Neuronal stem cell (in vitro differentiated cells): ENCODE measurements around the gene MARS1.

ENCODE experiments used
- DNase-seq: peaks from one replicate; pipeline ENCODE4 v3.0.0-alpha.2; 2013; ENCODE audit warnings: low spot score
- H2AFZ ChIP-seq: one replicate; pipeline ENCODE4 v1.6.1; 2013; ENCODE audit warnings: mild to moderate bottlenecking, low read length, inconsistent platforms
- H2AK5ac ChIP-seq: 2 replicates; pipeline ENCODE4 v1.6.1; 2013; ENCODE audit warnings: low read depth, mild to moderate bottlenecking, inconsistent platforms, low read length, moderate library complexity, mixed read lengths
- H2BK120ac ChIP-seq: 2 replicates; pipeline ENCODE4 v1.6.1; 2013; ENCODE audit warnings: low read depth, mild to moderate bottlenecking, inconsistent platforms, low read length, moderate library complexity, mixed read lengths
- H2BK12ac ChIP-seq: one replicate; pipeline ENCODE4 v1.6.1; 2013; ENCODE audit warnings: low read length, inconsistent platforms
- H2BK15ac ChIP-seq: 2 replicates; pipeline ENCODE4 v1.6.1; 2013; ENCODE audit warnings: mild to moderate bottlenecking, low read length, inconsistent platforms, mixed read lengths
- H2BK5ac ChIP-seq: one replicate; pipeline ENCODE4 v1.6.1; 2013; ENCODE audit warnings: inconsistent platforms, mild to moderate bottlenecking, low read length, moderate library complexity
- H3K14ac ChIP-seq: one replicate; pipeline ENCODE4 v1.6.1; 2013; ENCODE audit warnings: low read length, inconsistent platforms
- H3K18ac ChIP-seq: 2 replicates; pipeline ENCODE4 v1.6.1; 2013; ENCODE audit warnings: low read length, inconsistent platforms
- H3K23ac ChIP-seq: 2 replicates; pipeline ENCODE4 v1.6.1; 2013; ENCODE audit warnings: low read depth, mild to moderate bottlenecking, mixed read lengths, low read length, inconsistent platforms; ENCODE audit not compliant: poor library complexity
- H3K27ac ChIP-seq: replicated peaks from 3 replicates; pipeline ENCODE4 v1.5.1; 2013; ENCODE audit warnings: low read length, inconsistent platforms
- H3K27me3 ChIP-seq, 3 experiments: 2 replicates each; pipeline ENCODE4 v1.6.1; 2013; ENCODE audit warnings: low read length in 3 of 3, mild to moderate bottlenecking in 2 of 3, inconsistent platforms in 1 of 3, low read depth in 1 of 3, mixed read lengths in 1 of 3, moderate library complexity in 1 of 3; ENCODE audit not compliant: control insufficient read depth in 3 of 3, insufficient read depth in 3 of 3
- H3K36me3 ChIP-seq, 2 donors: replicated peaks in 1 of 2; 2 replicates each; pipeline ENCODE4 v1.6.1; 2013; ENCODE audit warnings: low read length in 2 of 2; ENCODE audit not compliant: control insufficient read depth in 2 of 2, insufficient read depth in 2 of 2
- H3K4ac ChIP-seq: 2 replicates; pipeline ENCODE4 v1.6.1; 2013; ENCODE audit warnings: inconsistent platforms, mild to moderate bottlenecking, low read length, moderate library complexity
- H3K4me1 ChIP-seq, 2 donors: 1 replicate in 1 of 2; 2 replicates in 1 of 2; pipeline ENCODE4 v1.6.1; 2013; ENCODE audit warnings: low read length in 2 of 2, low read depth in 1 of 2; ENCODE audit not compliant: control insufficient read depth in 2 of 2, insufficient read depth in 1 of 2
- H3K4me2 ChIP-seq: one replicate; pipeline ENCODE4 v1.6.1; 2013; ENCODE audit warnings: mild to moderate bottlenecking, low read length, inconsistent platforms; ENCODE audit not compliant: insufficient read depth, poor library complexity, severe bottlenecking
- H3K4me3 ChIP-seq, 2 donors: 2 replicates each; pipeline ENCODE4 v1.5.1; 2013; ENCODE audit warnings: low read length in 2 of 2, mild to moderate bottlenecking in 2 of 2, inconsistent platforms in 1 of 2, moderate library complexity in 1 of 2
- H3K79me1 ChIP-seq: one replicate; pipeline ENCODE4 v1.6.1; 2013; ENCODE audit warnings: low read depth, mild to moderate bottlenecking, inconsistent platforms, low read length, moderate library complexity
- H3K9ac ChIP-seq: one replicate; pipeline ENCODE4 v1.6.1; 2013; ENCODE audit warnings: mild to moderate bottlenecking, low read depth, low read length, inconsistent platforms; ENCODE audit not compliant: poor library complexity
- H3K9me3 ChIP-seq, 2 donors: replicated peaks in 1 of 2; 2 replicates each; pipeline versions ENCODE3 to v1.6.1; 2013; ENCODE audit warnings: low read length in 2 of 2, mild to moderate bottlenecking in 2 of 2, inconsistent platforms in 1 of 2, low read depth in 1 of 2, mixed read lengths in 1 of 2, moderate library complexity in 1 of 2; ENCODE audit not compliant: control insufficient read depth in 2 of 2, insufficient read depth in 1 of 2
- H4K8ac ChIP-seq: one replicate; pipeline ENCODE4 v1.6.1; 2013; ENCODE audit warnings: low read depth, mild to moderate bottlenecking, inconsistent platforms, low read length, moderate library complexity
- H4K91ac ChIP-seq: one replicate; pipeline ENCODE4 v1.6.1; 2013; ENCODE audit warnings: low read length, low read depth, mild to moderate bottlenecking, inconsistent platforms; ENCODE audit not compliant: poor library complexity
- WGBS, 2 donors: extraction: QIAGEN DNeasy Blood & Tissue Kit; methylation state at CpG; one replicate each; pipeline ENCODE4 v1.1.7; 2013; ENCODE audit warnings: missing lambda C conversion rate in 2 of 2, mixed read lengths in 1 of 2; ENCODE audit not compliant: insufficient read length in 2 of 2, insufficient replicate concordance in 1 of 2; ENCODE audit errors: extremely low coverage in 2 of 2; 5-methylcytosine and 5-hydroxymethylcytosine counted together

Gene MARS1

GRCh38 chr12:57461276-57461916 lies 26.5 kb upstream of the MARS1 start:
- Histone ChIP-seq H2AFZ (peak overlapping the region; percentile 72), H3K23ac (no peak overlapping the region), H3K36me3 (no peaks in the 10 kb centered on the region), H2AK5ac (no peak overlapping the region), H2BK120ac (no peak overlapping the region), H3K4me3 (peak overlapping the region; percentile 49 to 69), H2BK5ac (no peak overlapping the region), H4K91ac (no peak overlapping the region), H3K27me3 (peaks cover 0 to 13% (median 0%) of the 10 kb centered on the region in 3 experiments), H3K14ac (no peak overlapping the region), H3K79me1 (no peaks in the 10 kb centered on the region), H3K27ac (no peak overlapping the region), H3K9ac (no peak overlapping the region), H3K4ac (no peak overlapping the region), H3K9me3 (no peaks in the 10 kb centered on the region), H3K4me1 (peaks cover 18 to 24% of the 10 kb centered on the region in 2 donors), H3K4me2 (peak overlapping the region; percentile 58), H2BK12ac (no peak overlapping the region), H4K8ac (no peak overlapping the region), H3K18ac (no peak overlapping the region), H2BK15ac (no peak overlapping the region)
- no CpG with 5 or more reads among the region's 32 CpGs for WGBS, 2 donors
- DNase-seq: peak; percentile 65

DNA sequence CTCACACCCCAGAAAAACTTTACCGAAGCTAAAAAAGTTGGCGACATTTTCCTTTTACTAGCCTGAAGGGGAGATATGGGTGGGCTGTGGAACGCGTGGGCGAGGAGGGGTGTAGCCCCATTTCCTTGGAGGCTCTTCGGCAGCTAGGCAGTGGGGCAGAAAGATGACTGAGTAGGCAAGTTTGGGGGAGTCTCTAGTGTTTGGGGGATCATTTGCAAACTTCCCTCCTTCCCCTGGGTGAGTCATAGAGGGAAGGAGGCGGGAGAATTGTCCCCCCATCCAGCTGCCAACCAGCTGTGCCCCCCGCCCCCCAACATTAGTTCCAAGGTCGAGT lies 26.0 kb upstream of the MARS1 start:
- Histone ChIP-seq H3K23ac (no peak overlapping the region), H3K18ac (no peak overlapping the region), H3K4ac (no peak overlapping the region), H3K14ac (no peak overlapping the region), H2BK12ac (no peak overlapping the region), H4K8ac (no peak overlapping the region), H4K91ac (no peak overlapping the region), H3K9ac (no peak overlapping the region), H2AK5ac (no peak overlapping the region), H3K4me1 (peaks cover 18 to 24% of the 10 kb centered on the region in 2 donors), H3K9me3 (no peaks in the 10 kb centered on the region), H3K79me1 (no peaks in the 10 kb centered on the region), H3K36me3 (no peaks in the 10 kb centered on the region), H3K27me3 (peaks cover 0 to 13% (median 0%) of the 10 kb centered on the region in 3 experiments), H3K27ac (no peak overlapping the region), H2BK15ac (no peak overlapping the region), H2AFZ (peak overlapping the region; percentile 72), H3K4me3 (peak overlapping the region; percentile 49 to 69), H2BK5ac (no peak overlapping the region), H3K4me2 (peak overlapping the region; percentile 58), H2BK120ac (no peak overlapping the region)
- DNase-seq: peak; percentile 43
- WGBS, 2 donors: no CpG with 5 or more reads among the region's 9 CpGs

DNA sequence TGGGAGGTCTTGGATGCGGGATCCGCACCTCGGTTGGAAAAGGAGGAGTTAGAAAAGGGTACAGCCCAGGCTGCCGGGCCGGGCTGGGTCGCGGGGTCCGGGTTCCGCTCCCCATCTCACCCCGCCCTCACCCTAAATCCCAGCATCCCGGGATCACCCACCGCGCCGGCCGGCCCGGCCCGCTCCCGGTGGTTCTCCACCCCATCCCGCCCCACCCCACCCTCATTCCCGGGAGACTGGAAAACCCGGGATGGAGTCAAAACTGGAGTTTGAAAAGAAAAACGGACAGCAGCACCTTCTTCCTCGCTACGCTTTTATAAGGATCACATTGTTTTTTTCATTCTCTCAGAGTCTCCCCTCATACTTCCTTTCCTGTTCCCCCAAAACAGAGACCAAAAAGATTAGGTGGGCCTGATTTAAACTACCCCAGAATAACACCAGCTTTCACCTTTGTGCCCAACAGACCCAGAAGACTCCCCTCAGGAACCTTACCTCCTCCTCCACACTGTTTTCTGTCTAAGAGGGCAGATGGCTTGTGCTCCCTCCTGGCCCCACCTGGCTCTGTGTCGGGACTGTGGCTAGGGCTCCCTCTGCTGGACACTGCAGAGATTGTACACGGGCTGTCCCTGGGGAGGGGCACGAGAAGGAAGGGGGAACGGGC lies 25.5 kb upstream of the MARS1 start:
- H3K23ac ChIP-seq: no peak overlapping the region
- no CpG with 5 or more reads among the region's 28 CpGs for WGBS, 2 donors

DNA sequence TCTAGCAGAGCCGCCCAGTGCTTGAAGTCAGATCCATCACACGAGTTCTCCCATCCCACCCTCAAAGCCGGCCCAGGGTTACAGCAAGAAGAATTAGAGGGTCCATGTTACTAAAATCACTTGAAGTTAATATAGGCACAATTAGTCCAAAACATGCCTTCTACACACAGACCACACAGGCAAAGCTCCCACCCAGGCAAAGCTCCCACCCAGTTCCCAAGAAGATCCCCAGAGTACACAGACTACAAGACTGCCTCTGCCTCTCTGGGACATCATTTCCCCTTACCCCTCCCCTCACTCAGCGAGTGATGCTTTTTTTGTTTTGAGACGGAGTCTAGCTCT lies 25.0 kb upstream of the MARS1 start:
- Histone ChIP-seq H3K79me1 (no peaks in the 10 kb centered on the region), H3K4me1 (peaks cover 18 to 24% of the 10 kb centered on the region in 2 donors), H3K18ac (no peak overlapping the region), H2BK120ac (no peak overlapping the region), H2BK15ac (no peak overlapping the region), H2AK5ac (no peak overlapping the region), H3K14ac (no peak overlapping the region), H3K27me3 (peaks cover 0 to 13% (median 0%) of the 10 kb centered on the region in 3 experiments), H3K27ac (no peak overlapping the region), H2AFZ (peak overlapping the region; percentile 72), H4K8ac (no peak overlapping the region), H2BK12ac (no peak overlapping the region), H3K36me3 (no peaks in the 10 kb centered on the region), H4K91ac (no peak overlapping the region), H3K4me3 (no peak overlapping the region), H3K4ac (no peak overlapping the region), H3K23ac (no peak overlapping the region), H3K9ac (no peak overlapping the region), H2BK5ac (no peak overlapping the region), H3K4me2 (no peak overlapping the region), H3K9me3 (no peaks in the 10 kb centered on the region)
- DNase-seq: no peak
- no CpG with 5 or more reads among the region's 5 CpGs for WGBS, 2 donors

More for the DNA sequence above, 25.5 kb upstream of the MARS1 start:
- Histone ChIP-seq H4K8ac (no peak overlapping the region), H3K36me3 (no peaks in the 10 kb centered on the region), H2BK5ac (no peak overlapping the region), H3K27me3 (peaks cover 0 to 13% (median 0%) of the 10 kb centered on the region in 3 experiments), H3K79me1 (no peaks in the 10 kb centered on the region), H3K18ac (no peak overlapping the region), H3K4ac (no peak overlapping the region), H3K9me3 (no peaks in the 10 kb centered on the region), H2BK12ac (no peak overlapping the region), H3K9ac (no peak overlapping the region), H3K14ac (no peak overlapping the region), H3K27ac (no peak overlapping the region), H2BK15ac (no peak overlapping the region), H4K91ac (no peak overlapping the region), H2AFZ (peak overlapping the region; percentile 72), H3K4me3 (peak overlapping the region; percentile 49 to 69), H2BK120ac (no peak overlapping the region), H3K4me1 (peaks cover 18 to 24% of the 10 kb centered on the region in 2 donors), H3K4me2 (peak overlapping the region; percentile 58), H2AK5ac (no peak overlapping the region)
- DNase-seq: peak; percentile 88
